HG03442 (cell line): ENCODE results near the gene CNPY1.
A peak's percentile ranks its signal among the peaks of the same experiment; 100 is the strongest.
"Not testable (repeated sequence)": the region's sequence is repeated elsewhere in the genome, so short reads cannot be mapped to it uniquely, and the experiment has no call there.

Source experiments
- ATAC-seq: cut with Tn5 transposase; IDR thresholded peaks from one replicate; pipeline ENCODE4 v1.9.1; 2021; ENCODE audit warnings: mild to moderate bottlenecking, moderate library complexity; ENCODE audit not compliant: unreplicated experiment

Gene CNPY1

GRCh38 chr7:155546449-155546848 is at the start of gene CNPY1:
Gene CNPY1 (minus strand): TSS chr7:155546559. CDS start chr7:155545929, 630 bp downstream.
- ATAC-seq = not testable (repeated sequence)

- no peak for ATAC-seq
These were observed 48.6 kb upstream of the CNPY1 start for GRCh38 chr7:155594961-155595366.

GRCh38 chr7:155594163-155594732 is 47.9 kb upstream of the CNPY1 start:
- ATAC-seq = no peak

GRCh38 chr7:155593461-155594162 is 47.3 kb upstream of the CNPY1 start:
- ATAC-seq = no peak

GRCh38 chr7:155591055-155591775 is 44.9 kb upstream of the CNPY1 start:
- ATAC-seq = no peak

- ATAC-seq = peak; percentile 53
These were observed 44.1 kb upstream of the CNPY1 start for GRCh38 chr7:155590215-155591018.

- ATAC-seq = no peak
These were observed 42.9 kb upstream of the CNPY1 start for GRCh38 chr7:155589001-155589980.

- ATAC-seq = no peak
These were observed 42.2 kb upstream of the CNPY1 start for GRCh38 chr7:155588468-155588998.

GRCh38 chr7:155587486-155587885 is 41.1 kb upstream of the CNPY1 start:
- ATAC-seq = no peak

- no peak for ATAC-seq
These were observed 40.6 kb upstream of the CNPY1 start for GRCh38 chr7:155586843-155587440.

- ATAC-seq = no peak
These were observed 39.6 kb upstream of the CNPY1 start for GRCh38 chr7:155585951-155586350.

- no peak for ATAC-seq
These were observed 39.2 kb upstream of the CNPY1 start for GRCh38 chr7:155585532-155585895.

- no peak for ATAC-seq
These were observed 38.6 kb upstream of the CNPY1 start for GRCh38 chr7:155584763-155585531.

GRCh38 chr7:155584261-155584660 is 37.9 kb upstream of the CNPY1 start:
- ATAC-seq = no peak

GRCh38 chr7:155583636-155584035 is 37.3 kb upstream of the CNPY1 start:
- no peak for ATAC-seq

- no peak for ATAC-seq
These were observed 35.6 kb upstream of the CNPY1 start for GRCh38 chr7:155581954-155582353.

- ATAC-seq = no peak
These were observed 34.9 kb upstream of the CNPY1 start for GRCh38 chr7:155581107-155581830.

- peak; percentile 61 for ATAC-seq
These were observed 34.0 kb upstream of the CNPY1 start for GRCh38 chr7:155580367-155580766.
